ENCODE results near the gene ECI2.

DNA sequence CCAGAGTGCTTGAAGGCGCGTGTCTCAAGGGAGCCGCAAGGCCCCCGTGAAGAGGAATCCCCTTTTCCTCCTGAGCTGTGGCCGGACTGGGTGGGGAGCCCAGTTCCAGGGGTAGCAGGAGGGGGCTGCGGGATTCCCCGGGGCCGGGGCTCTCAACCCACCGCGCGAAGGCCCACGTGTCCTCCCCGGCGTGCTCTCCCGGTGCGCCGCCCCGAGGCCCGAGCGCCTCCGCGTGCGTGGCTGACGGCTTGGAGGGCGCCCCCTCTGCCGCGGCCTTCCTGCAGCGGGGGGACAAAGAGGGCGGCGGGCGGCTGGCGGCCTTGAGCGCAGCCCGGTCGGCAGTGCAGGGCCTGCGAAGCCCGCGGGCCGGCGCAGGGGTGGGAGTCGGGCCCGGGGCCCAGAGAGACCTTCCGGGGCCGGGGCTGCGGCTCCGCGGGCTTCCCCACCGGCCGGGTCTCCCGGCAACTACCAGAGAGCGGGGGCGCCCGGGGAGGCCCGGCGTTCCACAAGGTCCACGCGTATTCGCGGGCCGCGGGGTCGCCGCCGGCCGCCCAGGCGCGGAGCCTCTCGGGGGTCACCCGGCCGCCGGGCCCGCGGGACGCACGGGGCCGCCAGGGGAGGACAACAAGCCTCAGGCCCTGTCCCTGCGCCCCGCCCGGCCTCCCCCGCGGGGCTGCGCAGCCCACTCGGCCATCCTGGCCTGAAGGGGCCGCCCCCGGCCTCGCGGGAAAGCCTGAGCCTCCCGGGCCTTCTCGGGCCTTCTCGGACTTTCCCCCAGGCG, 56.5 kb downstream of the ECI2 start, which contains the start of gene FAM217A:
- TF ChIP-seq POLR2A (IDR thresholded peaks at IDR 0.05) = no peak
- TF ChIP-seq, protein P1, sequence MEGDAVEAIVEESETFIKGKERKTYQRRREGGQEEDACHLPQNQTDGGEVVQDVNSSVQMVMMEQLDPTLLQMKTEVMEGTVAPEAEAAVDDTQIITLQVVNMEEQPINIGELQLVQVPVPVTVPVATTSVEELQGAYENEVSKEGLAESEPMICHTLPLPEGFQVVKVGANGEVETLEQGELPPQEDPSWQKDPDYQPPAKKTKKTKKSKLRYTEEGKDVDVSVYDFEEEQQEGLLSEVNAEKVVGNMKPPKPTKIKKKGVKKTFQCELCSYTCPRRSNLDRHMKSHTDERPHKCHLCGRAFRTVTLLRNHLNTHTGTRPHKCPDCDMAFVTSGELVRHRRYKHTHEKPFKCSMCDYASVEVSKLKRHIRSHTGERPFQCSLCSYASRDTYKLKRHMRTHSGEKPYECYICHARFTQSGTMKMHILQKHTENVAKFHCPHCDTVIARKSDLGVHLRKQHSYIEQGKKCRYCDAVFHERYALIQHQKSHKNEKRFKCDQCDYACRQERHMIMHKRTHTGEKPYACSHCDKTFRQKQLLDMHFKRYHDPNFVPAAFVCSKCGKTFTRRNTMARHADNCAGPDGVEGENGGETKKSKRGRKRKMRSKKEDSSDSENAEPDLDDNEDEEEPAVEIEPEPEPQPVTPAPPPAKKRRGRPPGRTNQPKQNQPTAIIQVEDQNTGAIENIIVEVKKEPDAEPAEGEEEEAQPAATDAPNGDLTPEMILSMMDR (IDR thresholded peaks at IDR 0.05 in 8 of 11, conservative IDR thresholded peaks at IDR 0.05 in 3 of 11) = no peak
